Astrocyte (in vitro differentiated cells and primary cell): ENCODE measurements around the gene MFSD6. TPM values are rescaled to one million over a fixed set of nuclear protein-coding genes. Genes with fewer than 3 reads are reported as not detected.

ENCODE experiments used
- DNase-seq: peaks from one replicate; pipeline ENCODE4 v3.0.0-alpha.2; 2010; ENCODE audit warnings: low read depth
- FAIRE-seq: peaks from 2 replicates; lab custom pipeline; 2011; peaks lifted over from hg19 to GRCh38; lab: Jason Lieb, UNC
- H2AFZ ChIP-seq: 2 replicates; pipeline ENCODE4 v1.6.0; 2012; ENCODE audit warnings: low read depth, low read length, inconsistent platforms
- H3K27ac ChIP-seq: 2 replicates; pipeline ENCODE4 v1.5.1; 2011; ENCODE audit warnings: low read depth, low read length, inconsistent platforms
- H3K27me3 ChIP-seq: 2 replicates; pipeline ENCODE4 v1.6.0; 2011; ENCODE audit warnings: low read length, inconsistent platforms; ENCODE audit not compliant: insufficient read depth
- H3K36me3 ChIP-seq: 2 replicates; pipeline ENCODE4 v1.5.1; 2011; ENCODE audit warnings: low read length, inconsistent platforms; ENCODE audit not compliant: insufficient read depth
- H3K4me1 ChIP-seq: 2 replicates; pipeline ENCODE4 v1.5.1; 2011; ENCODE audit warnings: low read length, inconsistent platforms; ENCODE audit not compliant: insufficient read depth
- H3K4me2 ChIP-seq: 2 replicates; pipeline ENCODE4 v1.6.0; 2012; ENCODE audit warnings: low read length, inconsistent platforms
- H3K4me3 ChIP-seq: 2 replicates; pipeline ENCODE4 v1.5.1; 2011; ENCODE audit warnings: low read depth, mild to moderate bottlenecking, low read length, inconsistent platforms; ENCODE audit not compliant: insufficient read depth
- H3K79me2 ChIP-seq: 2 replicates; pipeline ENCODE4 v1.6.0; 2012; ENCODE audit warnings: mild to moderate bottlenecking, low read length, inconsistent platforms; ENCODE audit not compliant: insufficient read depth
- H3K9ac ChIP-seq: 2 replicates; pipeline ENCODE4 v1.6.0; 2012; ENCODE audit warnings: mild to moderate bottlenecking, low read length, inconsistent platforms
- H3K9me3 ChIP-seq: 2 replicates; pipeline ENCODE4 v1.5.1; 2012; ENCODE audit warnings: low read depth, mild to moderate bottlenecking, low read length, inconsistent platforms; ENCODE audit not compliant: insufficient read depth
- H4K20me1 ChIP-seq: 2 replicates; pipeline ENCODE4 v1.6.0; 2012; ENCODE audit warnings: low read length, inconsistent platforms; ENCODE audit not compliant: insufficient read depth
- H3K27ac Mint-ChIP-seq: one replicate; pipeline ENCODE4 v1.8.0; 2021; ENCODE audit warnings: mild to moderate bottlenecking, mixed read lengths; ENCODE audit not compliant: unreplicated experiment
- H3K27me3 Mint-ChIP-seq: one replicate; pipeline ENCODE4 v1.8.0; 2021; ENCODE audit warnings: low read depth, mixed read lengths; ENCODE audit not compliant: unreplicated experiment
- H3K36me3 Mint-ChIP-seq: one replicate; pipeline ENCODE4 v1.8.0; 2021; ENCODE audit warnings: low read depth, mixed read lengths; ENCODE audit not compliant: unreplicated experiment
- H3K4me1 Mint-ChIP-seq: one replicate; pipeline ENCODE4 v1.8.0; 2021; ENCODE audit warnings: low read depth, mixed read lengths; ENCODE audit not compliant: unreplicated experiment
- H3K4me3 Mint-ChIP-seq: one replicate; pipeline ENCODE4 v1.8.0; 2021; ENCODE audit warnings: mild to moderate bottlenecking, moderate library complexity, mixed read lengths; ENCODE audit not compliant: unreplicated experiment
- H3K9me3 Mint-ChIP-seq: one replicate; pipeline ENCODE4 v1.8.0; 2021; ENCODE audit warnings: mild to moderate bottlenecking, mixed read lengths; ENCODE audit not compliant: unreplicated experiment
- CTCF ChIP-seq: IDR thresholded peaks from 2 replicates; pipeline ENCODE4 v1.5.1; 2011; ENCODE audit warnings: low read depth, mild to moderate bottlenecking, inconsistent platforms, low read length, moderate library complexity; ENCODE audit not compliant: insufficient read depth
- EZH2 ChIP-seq: IDR thresholded peaks from 2 replicates; pipeline ENCODE4 v1.6.1; 2012; ENCODE audit warnings: mild to moderate bottlenecking, low read length, inconsistent platforms; ENCODE audit not compliant: insufficient read depth
- total RNA-seq: library from RNA; stranded (reverse); gene quantifications from 2 replicates; pipeline ENCODE4 v1.2.1, GENCODE V29; 2021

The MFSD6 gene
- total RNA-seq, 1 donor from 2014 or later, result 2.7 TPM

GRCh38 chr2:190462611-190463010, 54.5 kb downstream of the MFSD6 start:
- no peaks in the 10 kb centered on the region for H3K36me3 ChIP-seq
- no peak overlapping the region for H3K27ac ChIP-seq
- H3K4me2 ChIP-seq, result no peak overlapping the region
- TF ChIP-seq CTCF, result no peak
- no peak for TF ChIP-seq EZH2
- H3K4me1 ChIP-seq, result peaks cover 3% of the 10 kb centered on the region
- no peaks in the 10 kb centered on the region for H3K9me3 ChIP-seq
- H3K4me3 Mint-ChIP-seq, result no peak overlapping the region
- no peaks in the 10 kb centered on the region for H3K27me3 ChIP-seq
- no peak for DNase-seq
- no peak overlapping the region for H3K4me3 ChIP-seq
- H3K79me2 ChIP-seq, result no peaks in the 10 kb centered on the region
- H3K4me1 Mint-ChIP-seq, result no peaks in the 10 kb centered on the region
- H3K9ac ChIP-seq, result no peak overlapping the region
- H2AFZ ChIP-seq, result no peak overlapping the region
- H4K20me1 ChIP-seq, result no peaks in the 10 kb centered on the region
- FAIRE-seq, result no peak
- no peaks in the 10 kb centered on the region for H3K27me3 Mint-ChIP-seq
- H3K9me3 Mint-ChIP-seq, result no peaks in the 10 kb centered on the region
- H3K27ac Mint-ChIP-seq, result no peak overlapping the region
- H3K36me3 Mint-ChIP-seq, result no peaks in the 10 kb centered on the region

- Mint-ChIP-seq H3K9me3 (no peaks in the 10 kb centered on the region), H3K36me3 (no peaks in the 10 kb centered on the region), H3K4me3 (no peak overlapping the region), H3K4me1 (peaks cover 4% of the 10 kb centered on the region), H3K27ac (no peak overlapping the region), H3K27me3 (no peaks in the 10 kb centered on the region)
- no peak overlapping the region for H2AFZ ChIP-seq
- no peaks in the 10 kb centered on the region for H3K27me3 ChIP-seq
- H3K4me3 ChIP-seq, result no peak overlapping the region
- H3K79me2 ChIP-seq, result no peaks in the 10 kb centered on the region
- no peaks in the 10 kb centered on the region for H4K20me1 ChIP-seq
- H3K36me3 ChIP-seq, result no peaks in the 10 kb centered on the region
- FAIRE-seq, result no peak
- no peak overlapping the region for H3K4me2 ChIP-seq
- no peak overlapping the region for H3K9ac ChIP-seq
- no peak for TF ChIP-seq CTCF
- TF ChIP-seq EZH2, result no peak
- peaks cover 12% of the 10 kb centered on the region for H3K4me1 ChIP-seq
- no peak for DNase-seq
- H3K27ac ChIP-seq, result no peak overlapping the region
- H3K9me3 ChIP-seq, result no peaks in the 10 kb centered on the region
Observed at GRCh38 chr2:190465060-190465459, 56.9 kb downstream of the MFSD6 start.

- TF ChIP-seq EZH2, result no peak
- no peak for TF ChIP-seq CTCF
- no peak overlapping the region for H3K4me3 Mint-ChIP-seq
- no peak overlapping the region for H3K4me2 ChIP-seq
Observed at GRCh38 chr2:190466819-190467446, 58.8 kb downstream of the MFSD6 start.

More at GRCh38 chr2:190466819-190467446, 58.8 kb downstream of the MFSD6 start:
- Histone ChIP-seq H3K9me3 (no peaks in the 10 kb centered on the region), H3K27me3 (no peaks in the 10 kb centered on the region), H3K79me2 (no peaks in the 10 kb centered on the region), H3K36me3 (no peaks in the 10 kb centered on the region), H2AFZ (no peak overlapping the region), H3K27ac (no peak overlapping the region), H4K20me1 (no peaks in the 10 kb centered on the region), H3K4me3 (no peak overlapping the region), H3K9ac (no peak overlapping the region), H3K4me1 (peaks cover 12% of the 10 kb centered on the region)
- FAIRE-seq (no peak), DNase-seq (no peak)
- Mint-ChIP-seq H3K4me1 (peaks cover 4% of the 10 kb centered on the region), H3K9me3 (peaks cover 1% of the 10 kb centered on the region), H3K27ac (no peak overlapping the region), H3K36me3 (peaks cover 3% of the 10 kb centered on the region), H3K27me3 (no peaks in the 10 kb centered on the region)
